Right renal cortex interstitium (tissue), 3 donors: ENCODE measurements around the gene ATG7. TPM values are rescaled to one million over a fixed set of nuclear protein-coding genes. Genes with fewer than 3 reads are reported as not detected.
A peak's percentile ranks its signal among the peaks of the same experiment; 100 is the strongest.
"Not testable (repeated sequence)": the region's sequence is repeated elsewhere in the genome, so short reads cannot be mapped to it uniquely, and the experiment has no call there.

Experiments used
- DNase-seq, 3 donors: peaks; one replicate each; pipeline ENCODE4 v3.0.0-alpha.2; 2013; ENCODE audit warnings: low read depth in 3 of 3, low spot score in 2 of 3
- polyA plus RNA-seq, 3 donors: library from polyadenylated mRNA; unstranded; fragments of 120-200 nt; gene quantifications; one replicate each; pipeline ENCODE4 v1.2.1, GENCODE V29; 2013; ENCODE audit not compliant: insufficient read length in 3 of 3

ATG7 gene
- polyA plus RNA-seq, 3 donors, result 26.9 to 27.3 (median 27.1) TPM

- no peak for DNase-seq
Observed at GRCh38 chr3:11422291-11422690, 150.1 kb downstream of the ATG7 start.

DNA sequence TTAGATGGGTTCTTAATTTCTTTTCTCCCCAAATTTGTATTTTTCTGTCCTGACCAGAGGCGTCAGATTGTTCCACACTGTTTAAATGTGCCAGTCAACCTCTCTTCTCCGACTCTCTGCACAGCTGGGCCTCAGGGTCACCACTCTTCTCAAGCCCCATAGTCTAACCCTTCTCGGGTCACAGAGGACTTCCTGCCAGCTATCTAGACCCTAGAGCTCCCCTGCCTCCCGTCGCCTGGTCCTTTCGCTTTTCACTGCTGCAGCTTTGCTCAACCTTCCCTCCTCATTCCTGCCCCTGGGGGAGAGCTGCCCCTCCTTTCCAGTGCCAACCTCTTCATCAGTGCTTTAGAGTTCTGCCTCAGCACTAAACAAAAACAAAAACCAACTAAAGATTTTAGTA lies 151.7 kb downstream of the ATG7 start:
- DNase-seq, result no peak

GRCh38 chr3:11424277-11424676 lies 152.1 kb downstream of the ATG7 start:
- no peak for DNase-seq

GRCh38 chr3:11430207-11430606 lies 158.0 kb downstream of the ATG7 start:
- no peak for DNase-seq

GRCh38 chr3:11430624-11431023 lies 158.4 kb downstream of the ATG7 start:
- DNase-seq, result no peak

DNA sequence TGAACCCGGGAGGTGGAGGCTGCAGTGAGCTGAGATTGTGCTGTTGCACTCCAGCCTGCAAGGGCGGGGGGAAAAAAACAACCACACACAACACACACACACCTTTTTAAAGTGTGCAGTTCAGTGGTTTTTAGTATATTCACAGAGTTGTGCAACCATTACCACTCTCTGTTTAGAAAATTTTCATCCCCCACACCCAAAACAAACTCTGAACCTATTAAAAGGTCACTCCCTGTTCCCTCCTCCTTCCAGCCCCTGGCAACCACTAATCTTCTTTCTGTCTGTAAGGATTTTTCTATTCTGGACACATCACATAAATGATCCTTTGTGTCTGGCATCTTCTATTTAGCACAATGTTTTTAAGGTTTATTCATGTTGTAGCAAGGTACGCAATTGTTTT lies 159.1 kb downstream of the ATG7 start:
- no peak for DNase-seq

DNA sequence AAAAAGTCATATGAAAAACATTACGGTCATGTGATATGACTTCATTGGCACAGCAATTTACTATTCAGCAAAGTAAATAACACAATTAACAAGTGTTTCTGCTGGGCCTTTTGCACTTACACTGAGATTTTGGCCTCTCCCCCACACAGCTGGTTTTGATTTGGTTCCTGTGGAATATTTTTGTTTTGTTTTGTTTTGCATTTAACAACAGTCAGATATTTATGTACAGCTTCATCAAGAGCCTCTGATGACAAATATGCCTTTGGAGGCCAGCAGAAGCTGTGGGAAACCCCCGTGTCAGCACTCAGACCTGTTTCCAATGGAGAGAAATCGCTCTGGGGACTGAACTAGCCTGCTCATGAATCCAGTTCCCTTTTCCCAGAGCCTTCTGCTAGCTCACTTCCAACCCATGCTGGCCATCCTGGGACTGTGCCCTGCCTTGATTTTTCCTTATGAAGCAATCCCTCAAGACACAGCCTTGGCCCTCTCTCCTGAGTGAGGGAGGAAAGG lies 161.9 kb downstream of the ATG7 start:
- peak in 1 of 3 donors; percentile 19 for DNase-seq

DNA sequence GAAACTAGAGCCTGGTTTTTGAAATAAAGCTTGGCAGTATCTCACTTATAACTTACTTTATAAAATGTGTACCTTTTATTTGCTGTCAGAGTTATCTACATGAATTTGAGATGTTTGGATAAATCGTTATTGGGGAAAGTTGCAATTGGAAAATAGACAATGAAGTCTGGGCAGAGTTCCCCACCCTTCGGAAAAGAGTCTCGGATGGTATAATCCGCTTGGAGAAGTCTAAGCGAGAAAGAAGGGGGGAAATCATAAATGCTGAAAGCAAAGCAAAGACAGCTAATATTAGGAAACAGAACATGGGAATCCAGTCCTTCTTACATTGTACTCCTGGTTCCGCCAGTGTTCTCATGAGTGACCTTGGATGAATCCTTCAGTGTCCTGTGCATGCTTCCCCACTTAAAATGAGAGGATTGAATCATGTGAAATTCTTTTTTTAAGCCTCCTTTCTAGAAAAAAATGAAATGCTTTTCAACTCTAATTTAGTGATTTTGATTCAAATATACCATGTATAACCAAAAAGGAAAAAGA lies 162.4 kb downstream of the ATG7 start:
- DNase-seq, result no peak

- DNase-seq, result no peak
Observed at GRCh38 chr3:11435440-11436165, 163.4 kb downstream of the ATG7 start.

DNA sequence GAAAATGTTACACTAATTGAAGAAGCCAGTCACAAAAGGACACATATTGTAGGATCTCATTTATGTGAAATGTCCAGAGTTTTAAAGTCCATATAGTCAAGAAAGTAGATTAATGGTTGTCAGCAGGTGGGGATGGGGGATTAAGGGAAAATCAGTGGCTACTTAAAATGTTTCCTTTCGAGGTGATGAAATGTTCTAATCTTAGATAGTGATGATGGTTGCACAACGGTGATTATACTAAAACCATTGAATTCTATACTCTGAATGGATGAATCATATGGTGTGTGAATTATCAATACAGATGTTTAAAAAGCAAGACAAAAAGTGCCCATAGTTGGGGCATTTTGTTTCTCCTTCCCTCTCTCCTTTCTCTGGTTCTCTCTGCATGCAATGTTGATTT lies 164.6 kb downstream of the ATG7 start:
- no peak for DNase-seq

DNA sequence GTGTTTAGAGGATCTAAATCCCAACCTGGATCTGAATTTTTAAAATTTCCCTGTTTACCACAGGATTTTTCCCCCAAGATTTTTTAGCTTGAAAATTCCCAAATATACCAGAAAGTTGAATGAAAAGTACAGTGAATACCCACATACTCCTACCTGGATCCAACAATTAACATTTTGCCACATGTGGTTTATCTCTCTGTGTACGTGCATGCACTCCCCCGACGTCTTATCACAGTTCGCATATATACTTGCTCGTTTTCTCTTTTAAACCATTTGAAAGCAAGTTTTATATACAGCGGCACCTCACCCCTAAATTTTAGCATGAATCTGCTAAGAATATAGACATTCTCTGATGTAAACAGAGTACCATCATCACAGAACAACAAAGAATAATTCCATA lies 165.3 kb downstream of the ATG7 start:
- DNase-seq, result no peak

- DNase-seq, result no peak
Observed at GRCh38 chr3:11438646-11439045, 166.4 kb downstream of the ATG7 start.

- DNase-seq, result not testable (repeated sequence)
Observed at GRCh38 chr3:11441346-11441745, 169.1 kb downstream of the ATG7 start.

- DNase-seq, result no peak
Observed at GRCh38 chr3:11444404-11444803, 172.2 kb downstream of the ATG7 start.

GRCh38 chr3:11445193-11445592 lies 173.0 kb downstream of the ATG7 start:
- not testable (repeated sequence) for DNase-seq

GRCh38 chr3:11445883-11446282 lies 173.7 kb downstream of the ATG7 start:
- no peak for DNase-seq

- no peak for DNase-seq
Observed at GRCh38 chr3:11447584-11448200, 175.5 kb downstream of the ATG7 start.

GRCh38 chr3:11450015-11450414 lies 177.8 kb downstream of the ATG7 start:
- no peak for DNase-seq

DNA sequence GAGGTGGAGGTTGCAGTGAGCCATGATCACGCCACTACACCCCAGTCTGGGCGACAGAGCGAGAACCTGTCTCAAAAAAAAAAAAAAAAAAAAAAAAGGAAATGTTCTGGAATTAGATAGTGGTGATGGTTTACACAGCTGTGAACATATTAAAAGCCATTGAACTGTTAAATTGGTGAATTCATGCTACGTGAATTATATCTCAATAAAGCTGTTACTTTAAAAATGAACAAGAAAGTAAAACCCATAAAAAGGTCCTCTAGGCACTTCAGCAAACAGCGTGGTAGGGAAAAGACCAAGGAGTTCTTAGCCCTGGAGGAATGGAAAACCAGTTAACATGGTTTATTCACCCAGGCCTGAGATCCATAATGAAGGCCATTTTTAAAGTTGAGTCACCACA lies 180.1 kb downstream of the ATG7 start:
- DNase-seq, result no peak

DNA sequence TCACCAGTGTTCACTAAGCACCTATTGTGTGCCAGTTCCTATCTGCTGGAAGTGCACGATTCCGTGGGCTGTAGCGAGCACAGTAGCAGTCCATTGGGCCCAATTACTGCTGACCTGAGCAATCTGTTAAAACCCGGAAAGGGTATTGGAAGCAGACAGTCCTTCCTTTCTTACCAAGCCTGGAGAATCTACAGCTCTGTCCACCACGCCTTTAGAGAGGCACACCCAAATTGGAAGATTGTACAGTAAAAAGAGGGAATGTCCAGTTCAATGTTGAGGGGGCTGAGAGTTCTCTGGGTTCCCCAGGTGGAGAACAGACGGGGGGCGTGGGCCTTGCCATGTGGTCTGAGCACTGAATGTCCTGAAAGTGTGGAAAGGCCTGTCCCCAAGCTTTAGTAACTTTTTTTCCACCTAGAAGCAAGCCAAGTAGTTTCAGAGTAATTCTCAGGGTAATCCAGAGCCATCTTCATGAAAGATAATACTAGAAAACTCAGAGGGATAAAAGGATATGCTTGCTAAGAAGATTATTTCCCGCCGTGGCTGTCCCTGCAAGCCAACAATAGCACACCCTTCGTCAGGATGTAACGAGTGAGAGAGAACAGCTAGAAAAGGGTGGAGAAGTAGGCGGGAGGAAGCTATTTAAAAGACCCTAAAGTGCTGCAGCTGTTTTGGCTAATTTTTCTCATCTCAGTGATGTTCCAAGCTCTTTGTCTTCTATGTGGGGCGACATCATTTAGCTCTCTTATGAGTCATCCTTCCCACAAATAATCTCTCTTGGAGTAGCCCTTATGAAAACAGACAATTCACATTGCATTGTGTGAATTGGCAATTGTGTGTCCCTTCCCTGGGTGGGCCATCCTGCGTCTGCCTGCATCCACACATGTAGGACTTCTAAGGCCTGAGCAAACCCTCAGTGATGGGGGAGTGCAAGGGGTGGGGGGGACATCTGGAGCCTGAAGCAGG lies 181.0 kb downstream of the ATG7 start:
- DNase-seq, result no peak

DNA sequence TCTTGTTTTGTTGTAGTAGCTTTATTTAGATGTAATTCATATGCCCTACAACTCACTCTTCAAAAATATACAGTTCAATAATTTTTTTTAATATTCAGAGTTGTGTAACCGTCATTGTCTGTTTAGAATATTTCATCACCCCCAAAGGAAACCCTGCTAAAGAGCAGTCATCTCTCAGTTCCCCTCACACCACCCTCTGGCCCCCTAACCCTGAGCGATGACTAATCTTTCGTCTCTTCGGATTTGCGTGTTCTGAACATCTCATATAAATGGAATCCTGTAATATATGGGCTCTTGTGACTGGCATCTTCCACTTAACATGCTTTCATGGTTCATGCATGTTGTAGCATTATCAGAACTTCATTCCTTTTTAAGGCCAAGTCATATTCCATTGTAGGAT lies 183.8 kb downstream of the ATG7 start:
- no peak for DNase-seq
